GM23338 (cell line): ENCODE measurements around the gene TRNP1. TPM values are rescaled to one million over a fixed set of nuclear protein-coding genes. Genes with fewer than 3 reads are reported as not detected.

ENCODE experiments used
- ATAC-seq: fragments of 200-7000 bp; cut with Tn5 transposase; 3 replicates; pipeline ENCODE4 v1.9.1; 2020
- DNase-seq: peaks from one replicate; pipeline ENCODE4 v3.0.0-alpha.2; 2015; ENCODE audit warnings: low spot score
- H2AFZ ChIP-seq: fragments of 200-600 bp; sonication (generic); 2 replicates; pipeline ENCODE4 v1.8.0; 2016; ENCODE audit warnings: antibody characterized with exemption, mild to moderate bottlenecking, moderate library complexity
- H3F3A ChIP-seq: fragments of 200-600 bp; sonication (generic); replicated peaks from 2 replicates; pipeline ENCODE4 v1.8.0; 2017; ENCODE audit warnings: antibody characterized with exemption, mixed run types, low read depth
- H3K27ac ChIP-seq: fragments of 200-600 bp; sonication (generic); 2 replicates; pipeline ENCODE4 v1.6.1; 2016; ENCODE audit warnings: low read depth
- H3K27me3 ChIP-seq: fragments of 200-600 bp; sonication (generic); 2 replicates; pipeline ENCODE4 v1.8.0; 2016; ENCODE audit warnings: mild to moderate bottlenecking, mixed run types, moderate library complexity; ENCODE audit not compliant: insufficient read depth
- H3K36me3 ChIP-seq: fragments of 200-600 bp; sonication (generic); 2 replicates; pipeline ENCODE4 v1.8.0; 2016; ENCODE audit warnings: mild to moderate bottlenecking; ENCODE audit not compliant: insufficient read depth
- H3K4me1 ChIP-seq: fragments of 200-600 bp; sonication (generic); 2 replicates; pipeline ENCODE4 v1.8.0; 2016; ENCODE audit warnings: mild to moderate bottlenecking, moderate library complexity; ENCODE audit not compliant: insufficient read depth
- H3K4me2 ChIP-seq: fragments of 200-600 bp; sonication (generic); 2 replicates; pipeline ENCODE4 v1.7.1; 2017; ENCODE audit warnings: mixed run types
- H3K4me3 ChIP-seq: fragments of 200-600 bp; sonication (generic); 2 replicates; pipeline ENCODE4 v1.6.1; 2016; ENCODE audit warnings: mixed run types
- H3K79me2 ChIP-seq: fragments of 200-600 bp; sonication (generic); replicated peaks from 2 replicates; pipeline ENCODE4 v1.8.0; 2017; ENCODE audit warnings: mild to moderate bottlenecking; ENCODE audit not compliant: insufficient read depth
- H3K9me2 ChIP-seq: fragments of 200-600 bp; sonication (generic); 2 replicates; pipeline ENCODE4 v1.8.0; 2017; ENCODE audit not compliant: insufficient read depth
- H4K20me1 ChIP-seq: fragments of 200-600 bp; sonication (generic); replicated peaks from 2 replicates; pipeline ENCODE4 v1.8.0; 2017; ENCODE audit warnings: mild to moderate bottlenecking; ENCODE audit not compliant: insufficient read depth
- H3K27ac Mint-ChIP-seq: 2 replicates; pipeline ENCODE4 v1.8.0; 2020; ENCODE audit warnings: inconsistent platforms, mild to moderate bottlenecking, moderate library complexity, mixed read lengths
- H3K27me3 Mint-ChIP-seq: 3 replicates; pipeline ENCODE4 v1.8.0; 2022; ENCODE audit warnings: low read depth, mild to moderate bottlenecking, moderate library complexity, mixed read lengths, inconsistent platforms; ENCODE audit not compliant: insufficient read depth, poor library complexity
- H3K36me3 Mint-ChIP-seq: 3 replicates; pipeline ENCODE4 v1.8.0; 2021; ENCODE audit warnings: low read depth, mild to moderate bottlenecking, inconsistent platforms, moderate library complexity, mixed read lengths
- H3K4me1 Mint-ChIP-seq: 3 replicates; pipeline ENCODE4 v1.8.0; 2020; ENCODE audit warnings: mild to moderate bottlenecking, inconsistent platforms, mixed read lengths
- H3K4me3 Mint-ChIP-seq: 3 replicates; pipeline ENCODE4 v1.8.0; 2021; ENCODE audit warnings: moderate library complexity, mild to moderate bottlenecking, inconsistent platforms, mixed read lengths
- H3K9me3 Mint-ChIP-seq: 3 replicates; pipeline ENCODE4 v1.8.0; 2020; ENCODE audit warnings: moderate library complexity, mild to moderate bottlenecking, inconsistent platforms, mixed read lengths
- CREB1 ChIP-seq: fragments of 250-450 bp; sonication (Bioruptor Pico); IDR thresholded peaks from 2 replicates; pipeline ENCODE4 v1.5.0; 2020; ENCODE audit warnings: low read depth, mild to moderate bottlenecking, moderate library complexity
- CTCF ChIP-seq, 2 experiments: fragments of 200-600 bp in 1 of 2; sonication (generic) in 1 of 2; conservative IDR thresholded peaks; 2 replicates each; pipeline versions ENCODE4 v1.5.1 to v1.6.1; 2016 to 2017; ENCODE audit warnings: antibody characterized with exemption in 2 of 2, low read depth in 2 of 2, mild to moderate bottlenecking in 2 of 2, moderate library complexity in 1 of 2
- EZH2 ChIP-seq: fragments of 200-600 bp; sonication (generic); IDR thresholded peaks from one replicate; pipeline ENCODE4 v1.8.0; 2017; ENCODE audit warnings: antibody characterized with exemption, mild to moderate bottlenecking, low read depth; ENCODE audit not compliant: unreplicated experiment
- EZH2phosphoT487 ChIP-seq: fragments of 200-600 bp; sonication (generic); IDR thresholded peaks from one replicate; pipeline ENCODE4 v1.8.1; 2018; ENCODE audit warnings: antibody characterized with exemption; ENCODE audit not compliant: unreplicated experiment
- JUNB ChIP-seq: IDR thresholded peaks from one replicate; pipeline ENCODE4 v1.6.1; 2016; ENCODE audit warnings: antibody characterized with exemption; ENCODE audit not compliant: unreplicated experiment
- NANOG ChIP-seq: IDR thresholded peaks from 2 replicates; pipeline ENCODE4 v1.6.1; 2016; ENCODE audit warnings: antibody characterized with exemption, borderline replicate concordance
- POLR2AphosphoS5 ChIP-seq: IDR thresholded peaks from 2 replicates; pipeline ENCODE4 v1.6.1; 2016; ENCODE audit warnings: antibody characterized with exemption, low read depth
- REST ChIP-seq: IDR thresholded peaks from one replicate; pipeline ENCODE4 v1.6.1; 2018; ENCODE audit warnings: antibody characterized with exemption; ENCODE audit not compliant: unreplicated experiment
- STAT1 ChIP-seq: IDR thresholded peaks from one replicate; pipeline ENCODE4 v1.6.1; 2016; ENCODE audit warnings: antibody characterized with exemption; ENCODE audit not compliant: unreplicated experiment
- ZNF114 ChIP-seq: fragments of 250-450 bp; sonication (Bioruptor Pico); IDR thresholded peaks from 2 replicates; pipeline ENCODE4 v1.5.0; 2020; ENCODE audit warnings: mild to moderate bottlenecking, moderate library complexity
- ZNF331 ChIP-seq: fragments of 250-450 bp; sonication (Bioruptor Pico); IDR thresholded peaks from 2 replicates; pipeline ENCODE4 v1.5.0; 2020; ENCODE audit warnings: low read depth, mild to moderate bottlenecking, moderate library complexity
- polyA plus RNA-seq: library from polyadenylated mRNA; unstranded; fragments of >200 nt; fragmentation: Nextera tagmentation; extraction: Ambion mirVana; gene quantifications from 2 replicates; pipeline ENCODE4 v1.2.1, GENCODE V29; 2016
- total RNA-seq: library from RNA; depleted of rRNA; stranded (reverse); fragments of >200 nt; shearing (Covaris generic); gene quantifications from 2 replicates; pipeline ENCODE4 v1.2.3, GENCODE V29; 2014
- TF ChIP-seq, protein P1 (sequence below): fragments of 250-450 bp; sonication (Bioruptor Pico); IDR thresholded peaks from 2 replicates; pipeline ENCODE4 v1.5.0; 2020; ENCODE audit warnings: mild to moderate bottlenecking, moderate library complexity
- TF ChIP-seq, protein P2 (sequence below): IDR thresholded peaks from 2 replicates; pipeline ENCODE4 v1.6.1; 2016; ENCODE audit warnings: antibody characterized with exemption

TRNP1 gene
- total and polyA plus RNA-seq, 2 experiments from 2014 or later: 21.2 to 54.3 TPM

DNA sequence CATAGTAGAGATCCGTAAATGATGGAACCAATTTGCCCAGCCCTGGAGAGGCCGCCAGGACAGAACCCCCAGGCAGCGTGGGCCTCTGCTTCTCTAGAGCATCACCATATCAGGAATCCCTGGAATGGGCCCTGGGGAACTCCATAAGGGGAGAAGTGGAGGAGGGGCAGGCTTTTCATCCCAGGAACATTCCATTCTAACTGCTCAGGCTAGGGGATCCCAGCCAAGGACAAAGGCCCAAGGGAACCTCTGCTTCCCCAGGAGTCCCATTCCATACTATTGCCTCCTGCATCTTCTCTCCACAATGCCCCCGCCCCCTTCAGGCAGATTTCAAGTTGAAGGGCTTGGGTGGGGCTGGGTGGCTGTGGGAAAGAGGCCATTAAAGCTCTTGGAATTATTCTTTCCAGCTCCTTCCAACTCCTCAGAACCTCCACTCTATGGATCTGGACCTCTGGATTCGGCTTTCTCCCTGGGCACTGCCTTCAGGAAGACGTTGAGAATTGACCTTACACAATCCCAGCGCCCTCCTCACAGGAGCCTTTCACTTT is 6.0 kb downstream of the TRNP1 start:
- TF ChIP-seq JUNB (no peak), EZH2 (no peak), NANOG (peak; percentile 48; the same call in 1 of the 2 replicates), CTCF (conservative IDR thresholded peaks at IDR 0.05; ENCODE audit: low read depth in 2 of 2) (0 out of 4 replicates have a peak, but pooled peaks of 1 of the 2 experiments have one; percentile 6), STAT1 (no peak), CREB1 (CRISPR knock-in tag) (peak; percentile 47), ZNF114 (peak; percentile 65; the same call in 1 of the 2 replicates), EZH2phosphoT487 (no peak), ZNF331 (CRISPR knock-in tag) (no peak), POLR2AphosphoS5 (no peak; the same call in 1 of the 2 replicates), REST (no peak)
- TF ChIP-seq, protein P1, sequence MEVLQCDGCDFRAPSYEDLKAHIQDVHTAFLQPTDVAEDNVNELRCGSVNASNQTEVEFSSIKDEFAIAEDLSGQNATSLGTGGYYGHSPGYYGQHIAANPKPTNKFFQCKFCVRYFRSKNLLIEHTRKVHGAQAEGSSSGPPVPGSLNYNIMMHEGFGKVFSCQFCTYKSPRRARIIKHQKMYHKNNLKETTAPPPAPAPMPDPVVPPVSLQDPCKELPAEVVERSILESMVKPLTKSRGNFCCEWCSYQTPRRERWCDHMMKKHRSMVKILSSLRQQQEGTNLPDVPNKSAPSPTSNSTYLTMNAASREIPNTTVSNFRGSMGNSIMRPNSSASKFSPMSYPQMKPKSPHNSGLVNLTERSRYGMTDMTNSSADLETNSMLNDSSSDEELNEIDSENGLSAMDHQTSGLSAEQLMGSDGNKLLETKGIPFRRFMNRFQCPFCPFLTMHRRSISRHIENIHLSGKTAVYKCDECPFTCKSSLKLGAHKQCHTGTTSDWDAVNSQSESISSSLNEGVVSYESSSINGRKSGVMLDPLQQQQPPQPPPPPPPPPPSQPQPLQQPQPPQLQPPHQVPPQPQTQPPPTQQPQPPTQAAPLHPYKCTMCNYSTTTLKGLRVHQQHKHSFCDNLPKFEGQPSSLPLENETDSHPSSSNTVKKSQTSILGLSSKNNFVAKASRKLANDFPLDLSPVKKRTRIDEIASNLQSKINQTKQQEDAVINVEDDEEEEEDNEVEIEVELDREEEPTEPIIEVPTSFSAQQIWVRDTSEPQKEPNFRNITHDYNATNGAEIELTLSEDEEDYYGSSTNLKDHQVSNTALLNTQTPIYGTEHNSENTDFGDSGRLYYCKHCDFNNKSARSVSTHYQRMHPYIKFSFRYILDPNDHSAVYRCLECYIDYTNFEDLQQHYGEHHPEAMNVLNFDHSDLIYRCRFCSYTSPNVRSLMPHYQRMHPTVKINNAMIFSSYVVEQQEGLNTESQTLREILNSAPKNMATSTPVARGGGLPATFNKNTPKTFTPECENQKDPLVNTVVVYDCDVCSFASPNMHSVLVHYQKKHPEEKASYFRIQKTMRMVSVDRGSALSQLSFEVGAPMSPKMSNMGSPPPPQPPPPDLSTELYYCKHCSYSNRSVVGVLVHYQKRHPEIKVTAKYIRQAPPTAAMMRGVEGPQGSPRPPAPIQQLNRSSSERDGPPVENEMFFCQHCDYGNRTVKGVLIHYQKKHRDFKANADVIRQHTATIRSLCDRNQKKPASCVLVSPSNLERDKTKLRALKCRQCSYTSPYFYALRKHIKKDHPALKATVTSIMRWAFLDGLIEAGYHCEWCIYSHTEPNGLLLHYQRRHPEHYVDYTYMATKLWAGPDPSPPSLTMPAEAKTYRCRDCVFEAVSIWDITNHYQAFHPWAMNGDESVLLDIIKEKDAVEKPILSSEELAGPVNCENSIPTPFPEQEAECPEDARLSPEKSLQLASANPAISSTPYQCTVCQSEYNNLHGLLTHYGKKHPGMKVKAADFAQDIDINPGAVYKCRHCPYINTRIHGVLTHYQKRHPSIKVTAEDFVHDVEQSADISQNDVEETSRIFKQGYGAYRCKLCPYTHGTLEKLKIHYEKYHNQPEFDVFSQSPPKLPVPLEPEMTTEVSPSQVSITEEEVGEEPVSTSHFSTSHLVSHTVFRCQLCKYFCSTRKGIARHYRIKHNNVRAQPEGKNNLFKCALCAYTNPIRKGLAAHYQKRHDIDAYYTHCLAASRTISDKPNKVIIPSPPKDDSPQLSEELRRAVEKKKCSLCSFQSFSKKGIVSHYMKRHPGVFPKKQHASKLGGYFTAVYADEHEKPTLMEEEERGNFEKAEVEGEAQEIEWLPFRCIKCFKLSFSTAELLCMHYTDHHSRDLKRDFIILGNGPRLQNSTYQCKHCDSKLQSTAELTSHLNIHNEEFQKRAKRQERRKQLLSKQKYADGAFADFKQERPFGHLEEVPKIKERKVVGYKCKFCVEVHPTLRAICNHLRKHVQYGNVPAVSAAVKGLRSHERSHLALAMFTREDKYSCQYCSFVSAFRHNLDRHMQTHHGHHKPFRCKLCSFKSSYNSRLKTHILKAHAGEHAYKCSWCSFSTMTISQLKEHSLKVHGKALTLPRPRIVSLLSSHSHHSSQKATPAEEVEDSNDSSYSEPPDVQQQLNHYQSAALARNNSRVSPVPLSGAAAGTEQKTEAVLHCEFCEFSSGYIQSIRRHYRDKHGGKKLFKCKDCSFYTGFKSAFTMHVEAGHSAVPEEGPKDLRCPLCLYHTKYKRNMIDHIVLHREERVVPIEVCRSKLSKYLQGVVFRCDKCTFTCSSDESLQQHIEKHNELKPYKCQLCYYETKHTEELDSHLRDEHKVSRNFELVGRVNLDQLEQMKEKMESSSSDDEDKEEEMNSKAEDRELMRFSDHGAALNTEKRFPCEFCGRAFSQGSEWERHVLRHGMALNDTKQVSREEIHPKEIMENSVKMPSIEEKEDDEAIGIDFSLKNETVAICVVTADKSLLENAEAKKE (CRISPR knock-in tag): peak; percentile 90
- TF ChIP-seq, protein P2, sequence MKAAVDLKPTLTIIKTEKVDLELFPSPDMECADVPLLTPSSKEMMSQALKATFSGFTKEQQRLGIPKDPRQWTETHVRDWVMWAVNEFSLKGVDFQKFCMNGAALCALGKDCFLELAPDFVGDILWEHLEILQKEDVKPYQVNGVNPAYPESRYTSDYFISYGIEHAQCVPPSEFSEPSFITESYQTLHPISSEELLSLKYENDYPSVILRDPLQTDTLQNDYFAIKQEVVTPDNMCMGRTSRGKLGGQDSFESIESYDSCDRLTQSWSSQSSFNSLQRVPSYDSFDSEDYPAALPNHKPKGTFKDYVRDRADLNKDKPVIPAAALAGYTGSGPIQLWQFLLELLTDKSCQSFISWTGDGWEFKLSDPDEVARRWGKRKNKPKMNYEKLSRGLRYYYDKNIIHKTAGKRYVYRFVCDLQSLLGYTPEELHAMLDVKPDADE: no peak
- Histone ChIP-seq H2AFZ (no peak overlapping the region), H3K4me1 (peaks cover 81% of the 10 kb centered on the region), H3K27ac (peak overlapping the region; percentile 100), H3K36me3 (peaks cover 17% of the 10 kb centered on the region), H4K20me1 (peaks cover 20% of the 10 kb centered on the region), H3K27me3 (no peaks in the 10 kb centered on the region), H3K4me2 (peak overlapping the region; percentile 71), H3K4me3 (peak overlapping the region; percentile 44), H3K9me2 (no peaks in the 10 kb centered on the region), H3F3A (peaks cover 69% of the 10 kb centered on the region), H3K79me2 (peaks cover 60% of the 10 kb centered on the region)
- DNase-seq (peak; percentile 99), ATAC-seq (peak; percentile 59)
- peaks cover 80% of the 10 kb centered on the region for H3K4me1 Mint-ChIP-seq
- H3K36me3 Mint-ChIP-seq: peaks cover 85% of the 10 kb centered on the region
- H3K27me3 Mint-ChIP-seq: peaks cover 71% of the 10 kb centered on the region
- H3K9me3 Mint-ChIP-seq: peaks cover 3% of the 10 kb centered on the region; the same call in 1 of the 3 replicates
- peak overlapping the region; percentile 41; the same call in 2 of the 3 replicates for H3K4me3 Mint-ChIP-seq
- H3K27ac Mint-ChIP-seq: peak overlapping the region; percentile 97
